K562 (cell line): ENCODE measurements around the gene RPL9. TPM values are rescaled to one million over a fixed set of nuclear protein-coding genes. Genes with fewer than 3 reads are reported as not detected.

Source experiments
- ATAC-seq: fragments of 200-7000 bp; cut with Tn5 transposase; 3 replicates; pipeline ENCODE4 v1.9.1; 2020; ENCODE audit warnings: moderate library complexity
- Bru-seq: library from RNA; stranded (reverse); fragments of 400-500 nt; gene quantifications from one replicate; lab custom pipeline; 2021; lab: Mats Ljungman, UMichigan
- BruChase-seq, 2 experiments: library from RNA; stranded (reverse); fragments of 400-500 nt; gene quantifications; one replicate each; lab custom pipeline; 2021; lab: Mats Ljungman, UMichigan
- BruUV-seq: library from RNA; stranded (reverse); fragments of 400-500 nt; replicated peaks from 2 replicates; lab custom pipeline; 2021; lab: Mats Ljungman, UMichigan
- CTCF ChIA-PET: fragments of 300-600 bp; formaldehyde crosslinking; extraction: SDS; loops from one replicate; lab custom pipeline; 2021; ENCODE audit warnings: low intra/inter-chr PET ratio; lab: Yijun Ruan, JAX
- POLR2A ChIA-PET: fragments of 300-600, 350-650 bp; sonication (Branson Sonifier 250); formaldehyde crosslinking; extraction: SDS; loops from one replicate; lab custom pipeline; 2021; ENCODE audit warnings: antibody characterized with exemption, inconsistent platforms; lab: Yijun Ruan, JAX
- DNase-seq, 4 experiments: peaks; one replicate each; pipeline versions ENCODE4 v3.0.0 to v3.0.0-alpha.2; 2011 to 2018; ENCODE audit warnings: low spot score in 3 of 4, mixed read lengths in 3 of 4; ENCODE audit errors: extremely low read depth in 1 of 4
- FAIRE-seq: peaks from 2 replicates; lab custom pipeline; 2011; peaks lifted over from hg19 to GRCh38; lab: Jason Lieb, UNC
- H2AFZ ChIP-seq: 2 replicates; pipeline ENCODE4 v1.6.0; 2011; ENCODE audit warnings: low read depth, low read length, control low read depth, inconsistent platforms
- H3K27ac ChIP-seq: fragments of 200-600 bp; 3 replicates; pipeline ENCODE4 v1.8.0; 2011; ENCODE audit warnings: low read depth, mild to moderate bottlenecking, control low read depth, inconsistent platforms, low read length, moderate library complexity, mixed read lengths; ENCODE audit errors: extremely low read depth
- H3K27me3 ChIP-seq, 2 experiments: fragments of 300-600 bp in 1 of 2; 2 replicates in 1 of 2; 3 replicates in 1 of 2; pipeline versions ENCODE4 v1.6.0 to v1.8.0; 2011; ENCODE audit warnings: inconsistent platforms in 2 of 2, low read length in 2 of 2, mild to moderate bottlenecking in 1 of 2, mixed read lengths in 1 of 2, moderate library complexity in 1 of 2; ENCODE audit not compliant: control insufficient read depth in 2 of 2, insufficient read depth in 2 of 2
- H3K36me3 ChIP-seq: fragments of 300-600 bp; 3 replicates; pipeline ENCODE4 v1.8.0; 2011; ENCODE audit warnings: mild to moderate bottlenecking, low read length, inconsistent platforms; ENCODE audit not compliant: control insufficient read depth, insufficient read depth
- H3K4me1 ChIP-seq, 2 experiments: fragments of 200-600 bp in 1 of 2; replicated peaks in 1 of 2; 2 replicates in 1 of 2; 3 replicates in 1 of 2; pipeline versions ENCODE4 v1.5.1 to v1.8.0; 2011; ENCODE audit warnings: inconsistent platforms in 2 of 2, low read length in 2 of 2, mild to moderate bottlenecking in 1 of 2, mixed read lengths in 1 of 2, moderate library complexity in 1 of 2; ENCODE audit not compliant: control insufficient read depth in 2 of 2, insufficient read depth in 2 of 2
- H3K4me2 ChIP-seq: 2 replicates; pipeline ENCODE4 v1.6.1; 2011; ENCODE audit warnings: low read length, control low read depth, inconsistent platforms, mixed read lengths; ENCODE audit not compliant: insufficient read depth
- H3K4me3 ChIP-seq: fragments of 200-600 bp; sonication (generic), shearing (Covaris generic); 2 replicates; pipeline ENCODE4 v1.5.1; 2016; ENCODE audit warnings: control low read depth, inconsistent platforms
- H3K79me2 ChIP-seq: fragments of 200-600 bp; 3 replicates; pipeline ENCODE4 v1.8.0; 2011; ENCODE audit warnings: low read length, inconsistent platforms; ENCODE audit not compliant: control insufficient read depth, insufficient read depth
- H3K9ac ChIP-seq, 2 experiments: 2 replicates each; pipeline versions ENCODE4 v1.6.0 to v1.6.1; 2011; ENCODE audit warnings: low read depth in 2 of 2, low read length in 2 of 2, control low read depth in 1 of 2, inconsistent platforms in 1 of 2, mild to moderate bottlenecking in 1 of 2, mixed read lengths in 1 of 2; ENCODE audit not compliant: insufficient read depth in 1 of 2
- H3K9me1 ChIP-seq: one replicate; pipeline ENCODE4 v1.6.0; 2011; ENCODE audit warnings: inconsistent platforms, mild to moderate bottlenecking, low read length, moderate library complexity; ENCODE audit not compliant: control insufficient read depth, insufficient read depth
- H3K9me3 ChIP-seq: replicated peaks from 2 replicates; pipeline ENCODE4 v1.5.1; 2011; ENCODE audit warnings: low read depth, low read length, inconsistent platforms; ENCODE audit not compliant: control insufficient read depth, insufficient read depth
- H4K20me1 ChIP-seq: replicated peaks from 2 replicates; pipeline ENCODE4 v1.6.1; 2011; ENCODE audit warnings: low read length, inconsistent platforms, mixed read lengths; ENCODE audit not compliant: control insufficient read depth, insufficient read depth
- COPS2 ChIP-seq: fragments of 450-650 bp; conservative IDR thresholded peaks from 2 replicates; pipeline ENCODE4 v1.6.1; 2016; ENCODE audit warnings: mild to moderate bottlenecking, moderate library complexity
- ZNF586 ChIP-seq: fragments of 450-650 bp; formaldehyde crosslinking; conservative IDR thresholded peaks from 2 replicates; pipeline ENCODE4 v1.4.0; 2020; ENCODE audit warnings: mild to moderate bottlenecking, moderate library complexity
- WGBS: fragments of 100-300 bp; shearing (Covaris generic); methylation state at CpG from one replicate; pipeline ENCODE4 v1.1.6; 2016; ENCODE audit warnings: low coverage, mixed read lengths; ENCODE audit not compliant: insufficient coverage; ENCODE audit errors: missing lambda C conversion rate; 5-methylcytosine and 5-hydroxymethylcytosine counted together
- in situ Hi-C: fragments of 300-500 bp; cut with MboI; formaldehyde crosslinking; loops from 4 replicates; pipeline ENCODE4 v1.15.0; 2018; ENCODE audit warnings: inconsistent platforms, mixed read lengths
- intact Hi-C: fragments of 100-400 bp; cut with micrococcal nuclease; formaldehyde crosslinking; loops from 2 replicates; pipeline ENCODE4 v1.14.2; 2022
- long read RNA-seq, 3 experiments: library from polyadenylated mRNA in 2 of 3; library from RNA in 1 of 3; unstranded in 2 of 3; stranded (forward) in 1 of 3; transcript quantifications; one replicate each; pipeline ENCODE4 v2.0.0, GENCODE V29; 2019 to 2022
- polyA minus RNA-seq, 3 experiments: library from RNA; depleted of rRNA, polyadenylated mRNA; stranded (reverse); fragments of >200 nt; gene quantifications; 2 replicates each; pipeline ENCODE4 v1.2.3, GENCODE V29; 2011
- polyA plus RNA-seq, 8 experiments: library from polyadenylated mRNA; depleted of rRNA in 4 of 8; stranded (reverse) in 5 of 8; unstranded in 3 of 8; fragments of >200 nt; fragmentation: Nextera tagmentation in 2 of 8; fragmentation: Illumina TruSeq in 1 of 8; extraction: Ambion mirVana in 2 of 8; extraction: Trizol in 1 of 8; gene quantifications; 2 replicates each; pipeline versions ENCODE4 v1.2.1 to v1.2.3, GENCODE V29; 2011 to 2014; ENCODE audit warnings: inconsistent platforms in 1 of 8, missing spikeins in 1 of 8
- total RNA-seq, 7 experiments: library from RNA; depleted of rRNA in 6 of 7; stranded (reverse); fragments of >200 nt in 6 of 7; fragmentation: Illumina TruSeq in 2 of 7; extraction: Trizol in 2 of 7; gene quantifications; 2 replicates each; pipeline versions ENCODE4 v1.2.1 to v1.2.3, GENCODE V29; 2011 to 2021; ENCODE audit warnings: low replicate concordance in 1 of 7

The RPL9 gene
- 442 and 649 TPM in 2 replicates for total RNA-seq (2011; cell fraction: chromatin; rRNA removed; ENCODE audit: low replicate concordance)
- total RNA-seq (2011; cell fraction: nucleolus; rRNA removed) = 436 and 443 TPM in 2 replicates
- total RNA-seq (2011; cell fraction: nucleoplasm; rRNA removed) = 704 and 1,109 TPM in 2 replicates
- total RNA-seq (2014; rRNA removed) (2,727 and 5,178 TPM in 2 replicates), total RNA-seq (2014; rRNA removed; fragmentation: Illumina TruSeq; extraction: Trizol) (3,033 and 3,406 TPM in 2 replicates), total RNA-seq (2015; rRNA removed; fragmentation: Illumina TruSeq; extraction: Trizol) (2,713 and 2,948 TPM in 2 replicates), total RNA-seq (2021) (1,925 and 2,195 TPM in 2 replicates), polyA plus RNA-seq (2011; rRNA removed) (2,384 and 2,903 TPM in 2 replicates), polyA plus RNA-seq (2014; fragmentation: Illumina TruSeq; extraction: Trizol) (2,442 and 3,049 TPM in 2 replicates), polyA plus RNA-seq (2014; fragmentation: Nextera tagmentation; extraction: Ambion mirVana) (1,000 to 10,000 TPM; 3,844 to 3,942 TPM), polyA plus RNA-seq (2014; rRNA removed) (3,722 and 4,659 TPM in 2 replicates), polyA minus RNA-seq (2011; rRNA and poly(A)+ RNA removed) (587 and 768 TPM in 2 replicates), Bru-seq, nascent RNA (percentile 100 among the genes with signal in this experiment), BruChase-seq, experiment 1, labeled RNA remaining after a 2-hour chase (percentile 100 among the genes with signal in this experiment), BruChase-seq, experiment 2, labeled RNA remaining after a 6-hour chase (percentile 99 among the genes with signal in this experiment)
- polyA plus RNA-seq (2011; cell fraction: cytosol; rRNA removed) = 562 and 2,012 TPM in 2 replicates
- 394 and 751 TPM in 2 replicates for polyA plus RNA-seq (2011; cell fraction: nucleus; rRNA removed)
- 2,558 and 2,594 TPM in 2 replicates for polyA plus RNA-seq (2012)
- 661 and 764 TPM in 2 replicates for polyA minus RNA-seq (2011; cell fraction: cytosol; rRNA and poly(A)+ RNA removed)
- polyA minus RNA-seq (2011; cell fraction: nucleus; rRNA and poly(A)+ RNA removed) = 289 and 495 TPM in 2 replicates
- long read RNA-seq, experiment 1, transcript RPL9-213 (4 exons, 973 nt) = minor isoform, 17 of 1,094 reads
- long read RNA-seq, experiment 1, transcript RPL9-210 (3 exons, 619 nt) = minor isoform, 102 of 1,094 reads
- long read RNA-seq, experiment 1, transcript RPL9-214 (8 exons, 2,354 nt) = major isoform, 724 of 1,094 reads
- long read RNA-seq, experiment 1, transcript RPL9-203 (7 exons, 1,127 nt) = minor isoform, 160 of 1,094 reads
- long read RNA-seq, experiment 1, partial matches to known transcripts = 71 of 1,094 reads
- long read RNA-seq, experiment 1, other reads (novel, unspliced or antisense) = 18 of 1,094 reads
- long read RNA-seq, experiment 2, transcript RPL9-214 (8 exons, 2,354 nt) = minor isoform, 44 of 450 reads
- long read RNA-seq, experiment 2, transcript RPL9-203 (7 exons, 1,127 nt) = major isoform, 278 of 450 reads
- long read RNA-seq, experiment 2, transcript RPL9-210 (3 exons, 619 nt) = minor isoform, 13 of 450 reads
- long read RNA-seq, experiment 2, transcript RPL9-213 (4 exons, 973 nt) = minor isoform, 12 of 450 reads
- long read RNA-seq, experiment 2, partial matches to known transcripts = 29 of 450 reads
- long read RNA-seq, experiment 2, other reads (novel, unspliced or antisense) = 74 of 450 reads
- long read RNA-seq, experiment 3, transcript RPL9-203 (7 exons, 1,127 nt) = minor isoform, 132 of 1,706 reads
- long read RNA-seq, experiment 3, transcript RPL9-214 (8 exons, 2,354 nt) = major isoform, 1,508 of 1,706 reads
- long read RNA-seq, experiment 3, partial matches to known transcripts = 15 of 1,706 reads
- long read RNA-seq, experiment 3, other reads (novel, unspliced or antisense) = 43 of 1,706 reads

- ATAC-seq (peak; percentile 95), FAIRE-seq (peak; percentile 99), DNase-seq (peak; percentile 91 to 99 (median 95))
- Histone ChIP-seq H3K4me2 (peak within 1 kb of the TSS; percentile 96), H3K27ac (peak within 1 kb of the TSS; percentile 93), H2AFZ (peak within 1 kb of the TSS; percentile 76), H3K79me2 (peaks cover 71% of the 10 kb centered on the region), H3K9me1 (no peaks in the 10 kb centered on the region), H3K9ac (peak within 1 kb of the TSS; percentile 96 to 97), H3K4me1 (peaks cover 3 to 12% of the 10 kb centered on the region in 2 experiments; a peak in 4 of 5 replicates), H3K27me3 (no peaks in the 10 kb centered on the region), H3K9me3 (no peaks in the 10 kb centered on the region), H3K4me3 (peak within 1 kb of the TSS; percentile 82), H4K20me1 (peaks cover 19% of the 10 kb centered on the region; the same call in 1 of the 2 replicates), H3K36me3 (peaks cover 76% of the 10 kb centered on the region)
- BruUV-seq = TSS peak; percentile 47
- WGBS = under 1% methylated on average over 55 of the region's 55 CpGs
- in situ Hi-C loops (no loop called here), intact Hi-C loops (loop anchor here (10.0 kb wide), 1 partner anchor 564 kb away; no protein-coding TSS in a partner anchor)
- ChIA-PET CTCF (no interaction called here), POLR2A (interaction anchor here (0.6 to 2.5 kb wide), 30 partner anchors 8 to 928 kb away, joined by 3 to 20 read pairs (median 3); partner anchors contain the start of genes RFC1, SMIM14, UBE2K and UGDH)
- TF ChIP-seq COPS2 = no peak
- TF ChIP-seq ZNF586 (CRISPR knock-in tag) = no peak
Measured at GRCh38 chr4:39458505-39459300, at the start of gene RPL9, which contains the start of gene LIAS. TSS of gene RPL9 (minus strand) at chr4:39458922. CDS start at chr4:39458439, 483 bp downstream. TSS of gene LIAS (plus strand) at chr4:39459056. CDS start at chr4:39459118, 62 bp downstream.
